Heart left ventricle (tissue), 13 donors: ENCODE data around the gene ABHD17C.

Source experiments
- CTCF ChIP-seq, 12 donors: fragments of 200-600 bp; sonication (generic) in 4 of 12; IDR thresholded peaks; one replicate each; pipeline versions ENCODE4 v1.5.0 to v1.8.0; 2018 to 2022; ENCODE audit warnings: antibody characterized with exemption in 12 of 12, mild to moderate bottlenecking in 5 of 12
- POLR2A ChIP-seq, 2 donors: fragments of 450-650 bp; IDR thresholded peaks; one replicate each; pipeline ENCODE4 v1.6.1; 2017; ENCODE audit warnings: antibody characterized with exemption in 2 of 2, mild to moderate bottlenecking in 2 of 2, moderate library complexity in 2 of 2
- donor health status: ischemic (EF 13 %, LVEDD 7.1; RV severe dilation, severe dysfunction).
- donor health status: DM: no; HTN: yes; CAD: no.
- donor health status: DM: no; HTN: no; CAD: no.
- donor health status: ischemic (EF 25% LVEDD 6.9; RV normal size, moderate dysfunction).
- donor health status: ischemic (EF 25% LVEDD 5.7; RV mildly dilated, moderate dysfunction).
- donor health status: ischemic (EF 35%, LVEDD 5.7; RV mildly dilated, moderate dysfunction).
- donor health status: nonischemic (EF 11% LVEDD 7.7; RV severe dilation, severe dysfunction).
- donor health status: DM: yes; HTN: yes; CAD: no.
- donor health status: PGD.
- donor health status: ischemic (EF 29% LVEDD 5.4; RV normal size, mild dysfunction).
- donor health status: nonischemic (EF 23%, LVEDD 6.1; RV moderate dilation, normal function).

- no peak for TF ChIP-seq CTCF (IDR thresholded peaks at IDR 0.05)
- TF ChIP-seq POLR2A (IDR thresholded peaks at IDR 0.05): no peak
Measured at GRCh38 chr15:80673561-80674244, 21.4 kb upstream of the ABHD17C start.
